Measurements from ENCODE around the gene PTP4A2. TPM values are rescaled to one million over a fixed set of nuclear protein-coding genes. Genes with fewer than 3 reads are reported as not detected.

The PTP4A2 gene
- total and polyA plus RNA-seq, 2 of the 13 experiments (the other 11 are each of a cell fraction or from before 2014, with no cell fraction given), result 173 to 225 TPM

- TF ChIP-seq SCMH1 (CRISPR knock-in tag; IDR thresholded peaks at IDR 0.05; ENCODE audit: borderline replicate concordance), result no peak
- peak; percentile 79 for TF ChIP-seq HDAC1 (CRISPR knock-in tag; IDR thresholded peaks at IDR 0.05)
- TF ChIP-seq ZNF619 (CRISPR knock-in tag; IDR thresholded peaks at IDR 0.05), result peak; percentile 96; the same call in 1 of the 2 replicates
- peak; percentile 79 for TF ChIP-seq DBP (CRISPR knock-in tag; IDR thresholded peaks at IDR 0.05; ENCODE audit: not compliant biosample characterization)
- peak; percentile 74; the same call in 1 of the 2 replicates for TF ChIP-seq CREB3 (CRISPR knock-in tag; IDR thresholded peaks at IDR 0.05)
- peak; percentile 98 for TF ChIP-seq ZNF792 (CRISPR knock-in tag; IDR thresholded peaks at IDR 0.05)
- peak; percentile 84 for TF ChIP-seq TEAD3 (CRISPR knock-in tag; optimal IDR thresholded peaks at IDR 0.05; ENCODE audit: borderline replicate concordance)
- peak; percentile 68 for TF ChIP-seq GMEB2 (CRISPR knock-in tag; IDR thresholded peaks at IDR 0.05; ENCODE audit: low read depth)
- TF ChIP-seq KLF13 (CRISPR knock-in tag; IDR thresholded peaks at IDR 0.05), result peak; percentile 98
- TF ChIP-seq NR2F6 (IDR thresholded peaks at IDR 0.05), result peak; percentile 68
- TF ChIP-seq NR2F6 (CRISPR knock-in tag; IDR thresholded peaks at IDR 0.05), result peak; percentile 97
- peak; percentile 82; the same call in 1 of the 2 replicates for TF ChIP-seq KDM1A (CRISPR knock-in tag; IDR thresholded peaks at IDR 0.05)
- TF ChIP-seq ZNF17 (CRISPR knock-in tag; IDR thresholded peaks at IDR 0.05), result no peak
- TF ChIP-seq REXO4 (CRISPR knock-in tag; IDR thresholded peaks at IDR 0.05; ENCODE audit: borderline replicate concordance), result peak; percentile 92
- TF ChIP-seq ZFP36L1 (CRISPR knock-in tag; IDR thresholded peaks at IDR 0.05), result peak; percentile 91; the same call in 1 of the 2 replicates
- peak; percentile 67 for TF ChIP-seq ZNF362 (CRISPR knock-in tag; IDR thresholded peaks at IDR 0.05; ENCODE audit: borderline replicate concordance)
- peak; percentile 84; the same call in 1 of the 2 replicates for TF ChIP-seq STAT5B (CRISPR knock-in tag; IDR thresholded peaks at IDR 0.05)
- peak; percentile 99 for TF ChIP-seq NRL (CRISPR knock-in tag; IDR thresholded peaks at IDR 0.05; ENCODE audit: borderline replicate concordance)
- no peak for TF ChIP-seq ZNF432 (CRISPR knock-in tag; IDR thresholded peaks at IDR 0.05; ENCODE audit: borderline replicate concordance)
- TF ChIP-seq MBNL3 (CRISPR knock-in tag; conservative IDR thresholded peaks at IDR 0.05), result no peak
- TF ChIP-seq ZNF33A (CRISPR knock-in tag; IDR thresholded peaks at IDR 0.05; ENCODE audit: borderline replicate concordance), result no peak
- peak; percentile 92 for TF ChIP-seq ZFY (CRISPR knock-in tag; IDR thresholded peaks at IDR 0.05)
- TF ChIP-seq HDAC6 (IDR thresholded peaks at IDR 0.05; ENCODE audit: low read depth, low read length), result no peak
- TF ChIP-seq SRY (CRISPR knock-in tag; IDR thresholded peaks at IDR 0.05), result peak; percentile 99
- TF ChIP-seq KMT2A (CRISPR knock-in tag; IDR thresholded peaks at IDR 0.05), result peak; percentile 86
Measured at GRCh38 chr1:31938184-31938975, at the start of gene PTP4A2 (continued).

All from HepG2 (cell line).